ENCODE data around the gene TSEN15. TPM values are rescaled to one million over a fixed set of nuclear protein-coding genes. Genes with fewer than 3 reads are reported as not detected.

Gene TSEN15
- total and polyA plus RNA-seq, 2 of the 8 experiments (the other 6 are each of a cell fraction or from before 2014, with no cell fraction given): 23.4 to 31.4 TPM

DNA sequence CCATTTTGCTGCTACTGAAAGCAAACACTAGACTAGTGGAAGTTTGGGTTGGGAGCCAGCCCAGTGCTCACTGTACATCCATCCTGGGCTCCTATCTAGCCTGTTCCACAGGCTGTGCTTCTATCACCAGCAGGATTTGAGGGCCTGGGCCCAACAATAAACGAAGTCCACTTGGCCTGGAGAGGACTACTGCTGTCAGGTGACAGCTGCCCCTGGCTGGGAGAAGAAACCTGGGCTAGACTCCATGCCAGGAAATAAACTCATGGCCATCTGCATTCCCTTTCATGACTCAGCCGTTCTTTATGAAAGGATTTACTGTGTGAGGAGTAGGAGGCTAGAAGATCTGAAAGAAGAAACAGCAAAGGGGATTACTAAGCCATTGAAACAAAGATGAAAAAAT lies 49.5 kb upstream of the TSEN15 start (continued):
- TF ChIP-seq HDAC2 (IDR thresholded peaks at IDR 0.05; ENCODE audit: borderline replicate concordance in 1 of 2, low read depth in 2 of 2, low read length in 2 of 2): 0 out of 4 replicates have a peak, but pooled peaks of 1 of the 2 experiments have one; percentile 44

Measured in H1 (cell line).